Right cardiac atrium (tissue), 5 donors: ENCODE measurements around the gene ATXN1. TPM values are rescaled to one million over a fixed set of nuclear protein-coding genes. Genes with fewer than 3 reads are reported as not detected.

Experiments used
- ATAC-seq, 2 donors: fragments of 200-7000 bp; cut with Tn5 transposase; one replicate each; pipeline versions ENCODE4 v1.8.0 to v1.9.1; 2020; ENCODE audit warnings: moderate library complexity in 2 of 2, mild to moderate bottlenecking in 1 of 2
- DNase-seq, 3 donors: peaks; one replicate each; pipeline ENCODE4 v3.0.0-alpha.2; 2020
- H3K27ac ChIP-seq: one replicate; pipeline ENCODE4 v1.5.1; 2013; ENCODE audit warnings: mild to moderate bottlenecking, low read length, control low read depth, moderate library complexity
- H3K27me3 ChIP-seq: one replicate; pipeline ENCODE4 v1.6.1; 2013; ENCODE audit not compliant: control insufficient read depth, insufficient read depth
- H3K4me1 ChIP-seq: one replicate; pipeline ENCODE4 v1.6.1; 2013; ENCODE audit warnings: low read length; ENCODE audit not compliant: control insufficient read depth, insufficient read depth
- H3K4me3 ChIP-seq: one replicate; pipeline ENCODE4 v1.5.1; 2013; ENCODE audit warnings: low read length, control low read depth
- H3K9me3 ChIP-seq: one replicate; pipeline ENCODE4 v1.6.1; 2013; ENCODE audit warnings: low read length; ENCODE audit not compliant: control insufficient read depth
- WGBS: extraction: QIAGEN DNeasy Blood & Tissue Kit; methylation state at CpG from one replicate; pipeline ENCODE4 v1.1.7; 2013; 5-methylcytosine and 5-hydroxymethylcytosine counted together
- intact Hi-C, 4 donors: fragments of 100-400 bp; cut with DNase I; formaldehyde crosslinking; loops; one replicate each; pipeline versions ENCODE4 v1.11.0 to v1.14.0; 2022 to 2023
- polyA plus RNA-seq: library from polyadenylated mRNA; stranded (reverse); fragments of 200-250 nt; gene quantifications from one replicate; pipeline ENCODE4 v1.2.3, GENCODE V29; 2013
- total RNA-seq, 4 donors: library from RNA; stranded (reverse); fragmentation: NEBNext Ultra II Directional; extraction: Animal tissue kit (Norgen Biotek cat#: 25700); gene quantifications; one replicate each; pipeline ENCODE4 v1.2.1, GENCODE V29; 2021
- donor health status: healthy with polysubstance abuse.
- donor health status: DM: no; HTN: yes; CAD: no.
- donor health status: DM: no; HTN: no; CAD: no.
- donor health status: DM: no; HTN: yes; CAD: no; lungs with severe emphysema.
- donor health status: DM: yes; HTN: yes; CAD: no.

Gene ATXN1
- total and polyA plus RNA-seq, 5 donors = 11.8 to 50.7 (median 47.6) TPM

DNA sequence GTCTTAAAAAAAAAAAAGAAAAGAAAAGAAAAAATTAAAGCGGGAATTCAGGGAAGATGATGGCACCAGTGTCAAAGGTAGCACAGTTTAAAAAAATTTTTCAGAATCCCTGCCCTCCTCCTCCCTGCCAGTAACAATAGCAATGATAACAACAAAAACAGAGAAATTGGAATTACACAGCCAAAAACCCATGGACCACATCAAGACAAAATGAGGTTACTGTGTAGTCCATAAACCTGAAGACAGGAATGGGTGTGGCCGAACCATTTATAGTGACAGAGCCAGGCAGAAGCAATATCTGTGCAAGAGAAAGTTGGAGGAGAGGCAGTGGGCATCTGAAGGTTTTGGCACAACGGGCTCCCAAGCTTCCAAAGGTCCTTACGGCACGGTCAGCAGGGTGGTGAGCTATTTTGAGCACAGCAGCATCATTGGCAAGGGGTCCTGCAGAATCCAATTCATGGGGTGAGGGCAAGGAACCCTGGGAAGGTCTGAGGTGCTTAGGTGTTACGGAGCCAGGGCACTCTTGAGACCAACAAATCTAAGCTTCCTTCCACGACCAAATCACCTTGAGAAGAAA lies 320.5 kb downstream of the ATXN1 start:
- Histone ChIP-seq H3K4me3 (no peak overlapping the region), H3K4me1 (peaks cover 7% of the 10 kb centered on the region), H3K9me3 (no peaks in the 10 kb centered on the region), H3K27ac (no peak overlapping the region), H3K27me3 (no peaks in the 10 kb centered on the region)
- ATAC-seq (peak; percentile 24 to 30), DNase-seq (no peak)
- intact Hi-C loops = no loop called here
- WGBS = 82% methylated on average over 7 of the region's 7 CpGs

DNA sequence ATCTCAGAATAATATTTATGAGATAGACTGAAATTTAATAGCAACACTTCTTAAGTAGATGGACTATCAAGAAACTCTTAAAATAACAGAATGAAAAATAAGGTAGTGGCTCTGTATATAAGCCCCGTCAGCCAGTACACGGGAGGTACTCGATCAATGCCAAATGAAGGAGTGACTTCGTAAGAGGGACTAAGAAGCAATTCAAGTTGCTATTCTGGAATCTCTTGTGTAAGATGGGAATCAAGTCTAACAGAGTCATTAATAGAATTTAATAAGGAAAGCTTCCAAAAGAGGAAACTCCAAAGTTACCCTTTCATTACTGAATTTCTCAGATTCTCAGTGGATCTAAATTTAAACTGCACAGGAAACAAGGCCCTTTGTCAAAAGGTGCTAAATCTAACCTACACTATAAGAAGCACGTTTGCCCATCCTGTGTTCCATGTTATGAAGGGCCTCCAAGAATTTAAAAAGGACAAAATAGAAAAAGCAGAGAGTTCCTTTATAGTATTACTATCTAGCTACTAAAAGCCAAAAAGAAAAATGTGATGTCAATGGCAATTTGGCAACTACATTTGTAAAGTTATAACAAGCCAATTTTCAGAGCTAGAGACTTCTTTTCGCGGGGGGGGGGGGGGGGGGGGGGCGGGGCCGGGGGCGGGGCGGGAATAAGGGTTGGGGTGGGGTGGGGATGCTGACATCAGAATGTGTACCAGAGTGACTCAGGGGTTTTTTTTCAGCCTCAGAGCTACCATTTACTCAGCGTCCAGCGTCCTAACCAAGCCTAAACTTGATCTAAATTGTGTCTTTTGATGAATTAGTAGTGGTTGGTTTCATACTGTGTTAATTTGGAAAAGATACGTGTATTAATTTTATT lies 322.3 kb downstream of the ATXN1 start:
- Histone ChIP-seq H3K27me3 (no peaks in the 10 kb centered on the region), H3K4me3 (no peak overlapping the region), H3K4me1 (peaks cover 7% of the 10 kb centered on the region), H3K27ac (no peak overlapping the region), H3K9me3 (no peaks in the 10 kb centered on the region)
- 27% methylated on average over 12 of the region's 14 CpGs for WGBS
- intact Hi-C loops = no loop called here
- ATAC-seq = peak; percentile 63 to 70
- DNase-seq = no peak

GRCh38 chr6:16437984-16438383 lies 323.3 kb downstream of the ATXN1 start:
- Histone ChIP-seq H3K27ac (no peak overlapping the region), H3K27me3 (no peaks in the 10 kb centered on the region), H3K4me1 (peaks cover 7% of the 10 kb centered on the region), H3K4me3 (no peak overlapping the region), H3K9me3 (no peaks in the 10 kb centered on the region)
- intact Hi-C loops = no loop called here
- ATAC-seq = peak; percentile 45 to 59
- 62% methylated on average over 3 of the region's 3 CpGs for WGBS
- DNase-seq = no peak

DNA sequence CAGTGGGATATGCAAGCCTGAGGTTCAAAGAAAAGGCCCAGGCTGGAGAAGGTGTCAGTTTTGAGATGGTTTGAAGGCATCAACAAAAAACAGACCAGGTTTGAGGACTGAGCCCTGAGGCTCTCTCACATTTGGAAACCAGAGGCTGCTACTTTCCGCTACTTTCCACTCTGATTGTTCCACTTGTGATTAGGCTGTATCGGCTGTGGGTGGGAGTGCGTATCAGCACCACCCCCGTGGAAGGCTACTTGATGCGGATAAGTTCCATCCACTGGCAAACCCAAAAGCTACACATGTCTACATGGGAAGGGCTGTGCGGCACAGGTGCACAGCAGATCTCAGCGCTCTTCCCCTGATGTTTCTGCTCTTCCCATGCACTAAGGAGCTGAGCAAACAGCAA lies 324.2 kb downstream of the ATXN1 start:
- no peak overlapping the region for H3K4me3 ChIP-seq
- no peak overlapping the region for H3K27ac ChIP-seq
- WGBS = 86% methylated on average over 7 of the region's 7 CpGs
- H3K4me1 ChIP-seq = peaks cover 7% of the 10 kb centered on the region
- ATAC-seq (peak in 1 of 2 donors; percentile 18), DNase-seq (no peak)
- no peaks in the 10 kb centered on the region for H3K27me3 ChIP-seq
- H3K9me3 ChIP-seq = no peaks in the 10 kb centered on the region
- intact Hi-C loops = no loop called here

DNA sequence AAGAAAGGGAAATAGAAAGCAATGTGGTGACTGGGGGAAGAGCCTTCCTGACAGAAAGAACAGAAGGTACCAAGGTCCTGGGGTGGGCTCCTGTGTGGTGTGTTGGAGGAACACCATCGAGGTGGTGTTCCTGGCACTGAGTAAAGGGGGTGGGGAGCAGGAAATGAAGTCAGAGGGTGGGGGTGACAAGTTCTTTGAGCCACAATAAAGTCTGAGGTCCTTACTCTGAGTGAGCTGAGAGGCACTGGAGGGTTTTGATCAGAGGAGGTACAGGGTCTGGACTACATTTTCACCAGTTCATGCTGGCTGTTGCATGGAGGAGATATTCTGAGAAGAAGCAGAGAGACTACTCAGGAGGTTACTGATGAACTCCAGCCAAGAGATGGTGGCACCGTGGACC lies 324.7 kb downstream of the ATXN1 start:
- Histone ChIP-seq H3K4me1 (peaks cover 7% of the 10 kb centered on the region), H3K27me3 (no peaks in the 10 kb centered on the region), H3K9me3 (no peaks in the 10 kb centered on the region), H3K27ac (no peak overlapping the region), H3K4me3 (no peak overlapping the region)
- 77% methylated on average over 2 of the region's 2 CpGs for WGBS
- ATAC-seq (peak in 1 of 2 donors; percentile 45), DNase-seq (no peak)
- intact Hi-C loops = no loop called here

- DNase-seq (no peak), ATAC-seq (no peak)
- H3K4me1 ChIP-seq = peaks cover 7% of the 10 kb centered on the region
- H3K27me3 ChIP-seq = no peaks in the 10 kb centered on the region
- no peaks in the 10 kb centered on the region for H3K9me3 ChIP-seq
- no peak overlapping the region for H3K4me3 ChIP-seq
- no peak overlapping the region for H3K27ac ChIP-seq
- 95% methylated on average over 4 of the region's 4 CpGs for WGBS
- intact Hi-C loops = no loop called here
Measured at GRCh38 chr6:16434885-16435284, 326.4 kb downstream of the ATXN1 start.

DNA sequence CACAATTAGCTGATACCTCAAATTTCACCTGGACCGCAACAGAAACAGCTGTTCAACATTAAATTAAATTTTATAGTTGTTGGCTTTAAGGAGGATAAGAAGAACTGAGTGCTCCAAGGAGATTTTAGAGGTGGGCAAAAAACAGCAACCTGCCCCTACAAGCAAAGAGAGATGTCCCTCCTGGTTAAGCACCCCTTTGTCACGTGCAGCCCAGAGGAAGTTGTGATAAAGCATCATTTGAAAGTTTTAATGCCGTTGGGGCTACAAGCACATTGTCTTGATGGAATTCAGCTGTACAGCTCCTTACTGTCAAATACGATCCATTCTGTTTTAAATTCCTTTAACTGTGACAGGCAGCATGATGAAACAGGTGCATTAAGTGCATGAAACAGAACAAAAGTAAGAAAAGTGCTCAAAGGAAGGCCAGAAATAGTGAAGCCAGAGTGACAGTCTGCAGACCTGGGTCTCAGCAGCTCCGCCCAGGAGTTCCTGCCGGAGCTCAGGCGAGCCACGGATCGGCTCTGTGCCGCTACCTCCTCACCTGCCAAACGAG lies 327.8 kb downstream of the ATXN1 start:
- intact Hi-C loops = no loop called here
- H3K9me3 ChIP-seq = no peaks in the 10 kb centered on the region
- H3K4me3 ChIP-seq = no peak overlapping the region
- peaks cover 7% of the 10 kb centered on the region for H3K4me1 ChIP-seq
- WGBS = 66% methylated on average over 11 of the region's 11 CpGs
- no peak for DNase-seq
- no peak overlapping the region for H3K27ac ChIP-seq
- ATAC-seq = no peak
- H3K27me3 ChIP-seq = no peaks in the 10 kb centered on the region

GRCh38 chr6:16432075-16433032 lies 328.9 kb downstream of the ATXN1 start:
- Histone ChIP-seq H3K4me3 (no peak overlapping the region), H3K27me3 (no peaks in the 10 kb centered on the region), H3K4me1 (peaks cover 7% of the 10 kb centered on the region), H3K27ac (no peak overlapping the region), H3K9me3 (no peaks in the 10 kb centered on the region)
- DNase-seq = peak in 2 of 3 donors; percentile 43 to 78
- ATAC-seq = no peak
- WGBS = 71% methylated on average over 6 of the region's 6 CpGs
- intact Hi-C loops = no loop called here

DNA sequence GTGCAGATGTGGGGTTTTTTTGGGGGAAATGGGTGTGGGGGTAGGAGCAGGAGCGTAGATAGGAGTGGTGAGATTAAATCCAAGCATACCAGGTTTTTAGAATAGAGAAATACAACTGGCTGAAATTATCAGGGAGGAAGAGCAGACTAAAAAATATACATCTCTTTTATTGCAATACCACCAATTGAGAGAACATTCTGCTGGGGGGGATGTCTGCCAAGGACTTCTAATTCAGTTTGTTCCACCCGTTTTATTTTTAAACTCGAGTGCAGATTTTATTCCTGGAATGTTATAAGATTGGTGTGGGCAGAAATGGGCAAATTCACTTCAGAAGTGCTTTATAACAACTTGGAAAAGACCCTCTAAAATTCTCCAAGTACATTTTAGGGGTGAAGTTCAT lies 330.2 kb downstream of the ATXN1 start:
- DNase-seq (no peak), ATAC-seq (no peak)
- no peak overlapping the region for H3K4me3 ChIP-seq
- intact Hi-C loops = no loop called here
- H3K27ac ChIP-seq = no peak overlapping the region
- no peaks in the 10 kb centered on the region for H3K4me1 ChIP-seq
- no peaks in the 10 kb centered on the region for H3K9me3 ChIP-seq
- H3K27me3 ChIP-seq = no peaks in the 10 kb centered on the region
- WGBS = 40% methylated on average over 3 of the region's 3 CpGs

GRCh38 chr6:16430391-16431089 lies 330.7 kb downstream of the ATXN1 start:
- intact Hi-C loops = no loop called here
- no peak overlapping the region for H3K4me3 ChIP-seq
- WGBS = 48% methylated on average over 9 of the region's 9 CpGs
- no peaks in the 10 kb centered on the region for H3K27me3 ChIP-seq
- H3K9me3 ChIP-seq = no peaks in the 10 kb centered on the region
- H3K4me1 ChIP-seq = no peaks in the 10 kb centered on the region
- H3K27ac ChIP-seq = no peak overlapping the region
- ATAC-seq (peak; percentile 45 to 59), DNase-seq (peak in 1 of 3 donors; percentile 72)
